Measurements from ENCODE around the gene PRR4.

The PRR4 gene

GRCh38 chr12:10853776-10854175, 4.5 kb upstream of the PRR4 start:
- Histone ChIP-seq H3K9me3 (ENCODE audit: control insufficient read depth, low read length) (no peaks in the 10 kb centered on the region), H3K4me1 (ENCODE audit: control insufficient read depth, insufficient read depth, low read length, poor library complexity, severe bottlenecking) (peaks cover 3% of the 10 kb centered on the region), H3K4me3 (ENCODE audit: insufficient read depth, low read depth, low read length, poor library complexity, severe bottlenecking) (no peak overlapping the region), H3K27ac (ENCODE audit: insufficient read depth, low read length, poor library complexity, severe bottlenecking) (no peak overlapping the region), H3K36me3 (ENCODE audit: control insufficient read depth, insufficient read depth, low read length) (peaks cover 3% of the 10 kb centered on the region), H3K27me3 (replicated peaks; ENCODE audit: control insufficient read depth, insufficient read depth, low read length, poor library complexity, severe bottlenecking) (no peaks in the 10 kb centered on the region)
- DNase-seq = no peak

DNA sequence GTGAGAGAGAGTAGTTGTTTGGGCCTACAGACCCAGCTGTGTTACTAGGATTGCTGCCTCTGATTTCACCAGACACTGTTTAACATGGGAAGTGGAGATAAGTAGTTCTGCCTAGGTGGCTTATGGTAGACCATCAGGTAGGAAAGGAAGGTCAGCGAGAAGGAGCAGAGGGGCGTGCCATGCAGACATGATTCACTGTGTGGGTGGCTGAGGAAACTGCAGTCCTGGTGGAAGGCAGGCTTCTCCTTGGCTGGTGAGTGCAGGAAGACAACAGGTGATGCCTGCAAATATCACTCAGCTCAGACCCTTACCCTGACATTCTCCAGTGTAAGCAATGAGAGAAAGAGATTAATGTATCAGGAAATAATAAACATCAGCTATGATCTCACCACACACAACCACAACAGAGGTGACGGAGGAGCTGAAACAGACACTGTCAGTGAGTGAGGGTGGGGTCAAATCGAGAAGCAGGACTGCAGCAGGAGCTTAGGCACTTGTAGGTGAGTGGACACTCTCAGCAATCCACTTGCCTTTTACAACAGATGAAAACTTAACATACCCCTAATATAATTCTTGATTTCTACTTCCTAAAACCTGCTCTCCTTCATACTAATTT, 2.1 kb upstream of the PRR4 start:
- Histone ChIP-seq H3K27ac (ENCODE audit: insufficient read depth, low read length, poor library complexity, severe bottlenecking) (no peak overlapping the region), H3K9me3 (ENCODE audit: control insufficient read depth, low read length) (no peaks in the 10 kb centered on the region), H3K36me3 (ENCODE audit: control insufficient read depth, insufficient read depth, low read length) (no peaks in the 10 kb centered on the region), H3K4me1 (ENCODE audit: control insufficient read depth, insufficient read depth, low read length, poor library complexity, severe bottlenecking) (peaks cover 3% of the 10 kb centered on the region), H3K27me3 (replicated peaks; ENCODE audit: control insufficient read depth, insufficient read depth, low read length, poor library complexity, severe bottlenecking) (no peaks in the 10 kb centered on the region), H3K4me3 (ENCODE audit: insufficient read depth, low read depth, low read length, poor library complexity, severe bottlenecking) (no peak overlapping the region)
- no peak for DNase-seq

DNA sequence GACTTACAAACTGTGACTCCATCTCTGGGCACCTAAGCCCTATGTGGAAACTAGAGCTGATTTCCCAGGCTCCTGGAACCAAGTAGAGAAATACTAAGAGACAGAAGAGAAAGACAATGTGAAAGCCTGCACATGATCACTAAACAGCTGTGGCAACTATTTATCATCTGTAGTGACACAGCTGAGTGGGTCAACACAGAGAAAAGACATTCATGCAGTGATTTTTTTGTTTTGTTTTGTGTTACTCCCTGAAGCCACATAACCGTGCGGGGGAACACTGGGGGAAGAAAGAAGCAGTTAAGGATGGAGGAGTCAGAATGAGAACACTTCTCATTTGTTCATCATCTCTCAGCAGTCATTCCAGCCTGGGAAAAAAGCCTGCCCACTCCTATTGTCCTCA, 1.5 kb downstream of the PRR4 start:
- no peak overlapping the region for H3K27ac ChIP-seq (ENCODE audit: insufficient read depth, low read length, poor library complexity, severe bottlenecking)
- DNase-seq = no peak
- no peak overlapping the region for H3K4me3 ChIP-seq (ENCODE audit: insufficient read depth, low read depth, low read length, poor library complexity, severe bottlenecking)
- no peaks in the 10 kb centered on the region for H3K27me3 ChIP-seq (replicated peaks; ENCODE audit: control insufficient read depth, insufficient read depth, low read length, poor library complexity, severe bottlenecking)
- peaks cover 3% of the 10 kb centered on the region for H3K4me1 ChIP-seq (ENCODE audit: control insufficient read depth, insufficient read depth, low read length, poor library complexity, severe bottlenecking)
- no peaks in the 10 kb centered on the region for H3K9me3 ChIP-seq (ENCODE audit: control insufficient read depth, low read length)
- H3K36me3 ChIP-seq (ENCODE audit: control insufficient read depth, insufficient read depth, low read length) = no peaks in the 10 kb centered on the region

- H3K27me3 ChIP-seq (replicated peaks; ENCODE audit: control insufficient read depth, insufficient read depth, low read length, poor library complexity, severe bottlenecking) = no peaks in the 10 kb centered on the region
- H3K9me3 ChIP-seq (ENCODE audit: control insufficient read depth, low read length) = no peaks in the 10 kb centered on the region
- no peaks in the 10 kb centered on the region for H3K4me1 ChIP-seq (ENCODE audit: control insufficient read depth, insufficient read depth, low read length, poor library complexity, severe bottlenecking)
- no peak for DNase-seq
- H3K4me3 ChIP-seq (ENCODE audit: insufficient read depth, low read depth, low read length, poor library complexity, severe bottlenecking) = no peak overlapping the region
- no peak overlapping the region for H3K27ac ChIP-seq (ENCODE audit: insufficient read depth, low read length, poor library complexity, severe bottlenecking)
- H3K36me3 ChIP-seq (ENCODE audit: control insufficient read depth, insufficient read depth, low read length) = no peaks in the 10 kb centered on the region
These were observed 6.4 kb downstream of the PRR4 start for GRCh38 chr12:10842862-10843261.

DNA sequence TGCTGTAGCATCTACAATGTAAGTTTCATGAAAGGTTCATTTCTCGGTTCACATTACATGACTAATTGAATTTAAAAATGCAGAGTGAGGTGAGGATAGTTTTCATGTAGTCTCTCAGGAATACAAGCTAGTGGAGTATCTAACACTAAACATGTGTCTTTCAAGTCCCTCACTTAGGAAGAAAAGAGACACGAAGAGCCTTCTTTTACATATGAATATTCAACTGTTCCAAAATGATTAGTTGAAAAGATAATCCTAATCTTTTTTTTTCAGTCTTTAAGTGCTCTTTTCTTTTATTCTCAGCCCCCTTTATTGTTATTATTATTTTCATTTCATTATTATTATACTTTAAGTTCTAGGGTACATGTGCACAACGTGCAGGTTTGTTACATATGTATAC, 10.8 kb downstream of the PRR4 start:
- H3K27me3 ChIP-seq (replicated peaks; ENCODE audit: control insufficient read depth, insufficient read depth, low read length, poor library complexity, severe bottlenecking) = no peaks in the 10 kb centered on the region
- H3K4me3 ChIP-seq (ENCODE audit: insufficient read depth, low read depth, low read length, poor library complexity, severe bottlenecking) = no peak overlapping the region
- DNase-seq = no peak
- no peak overlapping the region for H3K27ac ChIP-seq (ENCODE audit: insufficient read depth, low read length, poor library complexity, severe bottlenecking)
- H3K4me1 ChIP-seq (ENCODE audit: control insufficient read depth, insufficient read depth, low read length, poor library complexity, severe bottlenecking) = no peaks in the 10 kb centered on the region
- no peaks in the 10 kb centered on the region for H3K36me3 ChIP-seq (ENCODE audit: control insufficient read depth, insufficient read depth, low read length)
- H3K9me3 ChIP-seq (ENCODE audit: control insufficient read depth, low read length) = no peaks in the 10 kb centered on the region

DNA sequence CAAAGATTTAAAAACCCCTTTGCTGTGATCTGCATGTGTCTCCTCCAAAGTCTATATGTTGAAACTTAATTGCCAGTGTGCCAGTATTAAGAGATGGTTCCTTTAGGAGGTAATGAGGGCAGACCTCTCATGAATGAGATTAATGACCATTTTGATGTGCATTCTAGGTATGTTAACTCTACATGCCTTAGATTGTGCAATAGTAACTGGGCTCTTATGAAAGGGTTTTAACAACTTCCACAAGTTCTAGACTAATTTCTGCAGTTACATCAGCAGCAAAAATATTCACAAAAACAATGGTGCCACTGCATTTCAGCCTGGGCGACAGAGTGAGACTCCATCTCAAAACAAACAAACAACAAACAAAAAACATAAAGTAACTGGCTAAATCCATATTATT, 19.3 kb downstream of the PRR4 start:
- Histone ChIP-seq H3K27me3 (replicated peaks; ENCODE audit: control insufficient read depth, insufficient read depth, low read length, poor library complexity, severe bottlenecking) (no peaks in the 10 kb centered on the region), H3K4me3 (ENCODE audit: insufficient read depth, low read depth, low read length, poor library complexity, severe bottlenecking) (no peak overlapping the region), H3K36me3 (ENCODE audit: control insufficient read depth, insufficient read depth, low read length) (no peaks in the 10 kb centered on the region), H3K27ac (ENCODE audit: insufficient read depth, low read length, poor library complexity, severe bottlenecking) (no peak overlapping the region), H3K9me3 (ENCODE audit: control insufficient read depth, low read length) (no peaks in the 10 kb centered on the region), H3K4me1 (ENCODE audit: control insufficient read depth, insufficient read depth, low read length, poor library complexity, severe bottlenecking) (no peaks in the 10 kb centered on the region)
- DNase-seq = no peak

DNA sequence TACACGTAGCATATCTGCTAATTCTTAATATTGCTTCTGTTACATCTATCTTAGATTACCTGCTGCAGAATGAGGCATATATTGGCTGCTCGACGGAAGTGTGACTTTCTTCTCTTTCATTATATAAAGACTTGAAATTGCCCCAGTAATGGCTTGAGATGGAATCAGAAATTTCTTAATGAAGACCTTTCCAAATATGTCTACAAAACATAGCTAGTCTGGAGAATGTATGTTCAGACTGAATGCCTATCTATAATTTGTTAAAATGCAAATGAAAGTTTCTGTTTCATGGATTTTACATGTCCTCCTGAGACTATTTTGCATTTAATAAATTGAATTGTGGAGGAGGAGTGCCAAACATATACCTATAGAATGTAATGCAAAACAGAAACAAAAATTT, 23.0 kb downstream of the PRR4 start, which contains the start of gene TAS2R10:
TAS2R10 (minus strand) TSS at position 101 of the 400 bp plus-strand sequence; CDS start at position 12, 89 bp downstream.
- no peak within 1 kb of the TSS for H3K4me3 ChIP-seq (ENCODE audit: insufficient read depth, low read depth, low read length, poor library complexity, severe bottlenecking)
- no peaks in the 10 kb centered on the region for H3K9me3 ChIP-seq (ENCODE audit: control insufficient read depth, low read length)
- no peak within 1 kb of the TSS for H3K27ac ChIP-seq (ENCODE audit: insufficient read depth, low read length, poor library complexity, severe bottlenecking)
- DNase-seq = no peak
- no peaks in the 10 kb centered on the region for H3K27me3 ChIP-seq (replicated peaks; ENCODE audit: control insufficient read depth, insufficient read depth, low read length, poor library complexity, severe bottlenecking)
- no peaks in the 10 kb centered on the region for H3K4me1 ChIP-seq (ENCODE audit: control insufficient read depth, insufficient read depth, low read length, poor library complexity, severe bottlenecking)
- H3K36me3 ChIP-seq (ENCODE audit: control insufficient read depth, insufficient read depth, low read length) = no peaks in the 10 kb centered on the region

- Histone ChIP-seq H3K27ac (ENCODE audit: insufficient read depth, low read length, poor library complexity, severe bottlenecking) (no peak overlapping the region), H3K36me3 (ENCODE audit: control insufficient read depth, insufficient read depth, low read length) (no peaks in the 10 kb centered on the region), H3K4me3 (ENCODE audit: insufficient read depth, low read depth, low read length, poor library complexity, severe bottlenecking) (no peak overlapping the region), H3K9me3 (ENCODE audit: control insufficient read depth, low read length) (no peaks in the 10 kb centered on the region), H3K4me1 (ENCODE audit: control insufficient read depth, insufficient read depth, low read length, poor library complexity, severe bottlenecking) (no peaks in the 10 kb centered on the region), H3K27me3 (replicated peaks; ENCODE audit: control insufficient read depth, insufficient read depth, low read length, poor library complexity, severe bottlenecking) (no peaks in the 10 kb centered on the region)
- DNase-seq = no peak
These were observed 24.3 kb downstream of the PRR4 start for GRCh38 chr12:10824957-10825356.

DNA sequence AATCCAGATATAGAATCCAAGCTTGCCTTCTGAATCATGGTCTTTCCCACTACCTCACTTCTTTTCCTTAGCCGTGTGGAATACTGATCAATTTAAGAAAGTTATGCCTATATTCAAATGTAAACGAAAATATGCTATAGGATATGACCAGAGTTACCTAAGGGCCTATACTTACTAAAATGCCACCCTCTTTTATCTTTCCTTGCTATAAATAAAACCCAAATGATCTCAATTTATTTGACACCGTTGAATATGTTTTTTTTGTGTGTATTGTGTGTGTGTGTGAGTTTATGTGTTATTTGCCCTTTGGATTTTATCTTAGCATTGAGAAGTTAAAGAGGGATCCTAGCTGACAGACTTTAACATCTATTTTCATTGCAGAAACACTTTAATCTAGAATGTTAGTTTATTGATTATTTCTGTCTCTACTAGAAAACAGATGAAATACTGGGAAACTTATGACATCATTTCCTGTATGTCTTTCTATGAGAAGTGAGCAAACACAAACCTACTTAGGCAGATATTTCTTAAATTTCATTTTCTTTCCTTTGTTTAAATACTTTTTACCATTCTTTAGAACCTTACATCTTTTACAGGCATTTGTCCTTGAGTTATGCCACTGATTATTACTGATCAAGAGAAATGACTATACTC, 37.3 kb downstream of the PRR4 start:
- no peaks in the 10 kb centered on the region for H3K36me3 ChIP-seq (ENCODE audit: control insufficient read depth, insufficient read depth, low read length)
- H3K27me3 ChIP-seq (replicated peaks; ENCODE audit: control insufficient read depth, insufficient read depth, low read length, poor library complexity, severe bottlenecking) = no peaks in the 10 kb centered on the region
- H3K27ac ChIP-seq (ENCODE audit: insufficient read depth, low read length, poor library complexity, severe bottlenecking) = no peak overlapping the region
- H3K9me3 ChIP-seq (ENCODE audit: control insufficient read depth, low read length) = no peaks in the 10 kb centered on the region
- no peak for DNase-seq
- no peak overlapping the region for H3K4me3 ChIP-seq (ENCODE audit: insufficient read depth, low read depth, low read length, poor library complexity, severe bottlenecking)
- H3K4me1 ChIP-seq (ENCODE audit: control insufficient read depth, insufficient read depth, low read length, poor library complexity, severe bottlenecking) = no peaks in the 10 kb centered on the region

DNA sequence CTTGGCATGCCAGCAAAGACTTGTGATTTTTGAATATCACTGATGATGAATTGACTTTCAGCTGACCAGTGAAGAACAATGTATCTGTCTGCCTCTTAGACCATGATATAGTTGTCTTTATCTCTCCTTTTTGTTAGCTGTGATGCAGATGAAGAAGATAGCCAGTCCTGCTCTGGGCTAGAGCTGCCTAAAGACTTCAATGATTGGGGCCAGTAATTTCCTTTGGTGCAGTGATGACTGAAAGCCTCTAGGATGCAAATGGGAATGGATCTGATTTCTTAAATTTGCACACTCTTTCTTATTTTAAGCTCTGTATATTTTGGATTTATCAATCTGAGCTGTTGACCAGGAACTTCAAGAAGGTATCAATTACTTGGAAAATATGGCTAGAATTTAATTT, 39.2 kb downstream of the PRR4 start, which contains the start of gene TAS2R9:
TAS2R9 (minus strand) TSS at position 101 of the 400 bp plus-strand sequence; CDS start at position 8, 93 bp downstream.
- Histone ChIP-seq H3K27me3 (replicated peaks; ENCODE audit: control insufficient read depth, insufficient read depth, low read length, poor library complexity, severe bottlenecking) (no peaks in the 10 kb centered on the region), H3K9me3 (ENCODE audit: control insufficient read depth, low read length) (no peaks in the 10 kb centered on the region), H3K36me3 (ENCODE audit: control insufficient read depth, insufficient read depth, low read length) (no peaks in the 10 kb centered on the region), H3K4me3 (ENCODE audit: insufficient read depth, low read depth, low read length, poor library complexity, severe bottlenecking) (no peak within 1 kb of the TSS), H3K27ac (ENCODE audit: insufficient read depth, low read length, poor library complexity, severe bottlenecking) (no peak within 1 kb of the TSS), H3K4me1 (ENCODE audit: control insufficient read depth, insufficient read depth, low read length, poor library complexity, severe bottlenecking) (no peaks in the 10 kb centered on the region)
- DNase-seq = no peak

All from effector memory CD4-positive, alpha-beta T cell (primary cell).